ENCODE data around the gene STX5.

DNA sequence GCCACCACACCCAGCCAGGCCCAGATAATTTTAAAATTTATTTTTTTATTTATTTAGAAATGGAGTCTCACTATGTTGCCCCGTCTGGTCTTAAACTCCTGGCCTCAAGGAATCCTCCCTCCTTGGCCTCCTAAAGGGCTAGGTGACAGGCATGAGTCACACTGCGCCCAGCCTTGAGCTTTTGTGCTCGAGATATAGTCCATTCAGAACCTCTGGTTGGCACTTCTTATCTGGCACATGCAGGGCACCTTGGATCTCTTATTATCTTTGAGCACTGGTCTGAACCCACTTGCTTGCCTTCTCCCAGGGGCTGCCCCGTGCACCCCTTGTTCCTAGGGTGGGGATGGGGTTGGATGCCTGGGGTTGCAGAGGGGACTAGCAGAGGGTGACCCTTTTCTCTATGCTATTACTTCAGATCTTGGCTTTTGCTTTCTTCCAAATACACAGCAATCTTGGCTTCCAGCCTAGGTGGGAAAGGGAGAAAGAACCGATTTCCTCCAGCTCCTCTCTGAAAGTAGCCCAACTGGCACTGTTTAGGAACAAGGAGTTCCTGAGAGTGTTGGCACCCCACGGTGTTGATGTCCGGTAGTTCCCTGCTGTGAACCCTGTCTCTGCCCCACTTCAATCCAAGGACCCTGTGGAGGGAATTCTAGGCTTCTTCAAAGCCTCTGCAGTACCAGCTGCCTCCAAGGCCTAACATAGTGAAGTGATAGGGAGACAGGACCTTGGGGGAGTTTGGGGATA, 47.6 kb upstream of the STX5 start:
- TF ChIP-seq CTCF (IDR thresholded peaks at IDR 0.05) (no peak), POLR2A (IDR thresholded peaks at IDR 0.05) (no peak)

Data from body of pancreas (tissue), 4 donors.